Measurements from ENCODE around the gene GPR61. TPM values are rescaled to one million over a fixed set of nuclear protein-coding genes. Genes with fewer than 3 reads are reported as not detected.

The GPR61 gene
- total and polyA plus RNA-seq, 9 of the 15 experiments (the other 6 are each of a cell fraction or from before 2014, with no cell fraction given), result 0.04 to 1.1 (median 0.25) TPM; not detected in 4

- TF ChIP-seq GATAD2B (IDR thresholded peaks at IDR 0.05; ENCODE audit: borderline replicate concordance) (no peak), ZBTB8A (IDR thresholded peaks at IDR 0.05; ENCODE audit: partially characterized antibody) (no peak), HNRNPL (IDR thresholded peaks at IDR 0.05; ENCODE audit: low read depth, low read length) (no peak), ATF3 (IDR thresholded peaks at IDR 0.05) (peak; percentile 8; the same call in 1 of the 2 replicates), ATF3 (CRISPR knock-in tag; conservative IDR thresholded peaks at IDR 0.05) (peak; percentile 63; the same call in 1 of the 2 replicates), ETS1 (conservative IDR thresholded peaks at IDR 0.05; ENCODE audit: control insufficient read depth, low read depth, low read length) (peak; percentile 87; the same call in 1 of the 2 replicates), PTRF (tag; IDR thresholded peaks at IDR 0.05) (no peak), HES1 (IDR thresholded peaks at IDR 0.05; ENCODE audit: low read depth) (no peak), NR2F6 (CRISPR knock-in tag; IDR thresholded peaks at IDR 0.05) (no peak), HMBOX1 (IDR thresholded peaks at IDR 0.05) (no peak), RBM15 (IDR thresholded peaks at IDR 0.05; ENCODE audit: insufficient read depth, low read length) (no peak), ZNF121 (CRISPR knock-in tag; conservative IDR thresholded peaks at IDR 0.05) (no peak), PKNOX1 (IDR thresholded peaks at IDR 0.05) (peak; percentile 61), POLR2H (tag; IDR thresholded peaks at IDR 0.05; ENCODE audit: low read depth) (peak; percentile 97)
Observed at GRCh38 chr1:109548321-109549267, 8.9 kb downstream of the GPR61 start, which contains the start of gene GNAI3 (continued).

Measured in K562 (cell line).